ENCODE measurements around the gene VEZT.

VEZT gene

DNA sequence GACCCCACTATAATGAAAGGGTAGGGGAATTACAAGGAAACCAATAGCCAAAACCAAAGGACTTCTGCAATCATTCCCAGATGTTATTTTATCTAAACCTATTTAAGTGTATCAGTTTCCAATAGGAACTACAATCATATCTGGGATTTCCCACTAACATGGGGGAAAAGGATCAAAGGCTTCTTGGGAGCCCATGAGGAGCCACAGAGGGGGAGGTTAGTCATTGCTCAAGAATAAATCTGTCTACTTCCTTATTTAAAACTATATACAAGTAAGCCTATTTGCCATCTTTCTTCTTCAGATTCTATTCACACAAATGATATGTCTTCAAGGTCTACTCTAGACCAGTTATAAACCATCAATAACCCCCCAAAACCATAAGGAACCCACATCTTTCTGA, 33.5 kb upstream of the VEZT start:
- Histone ChIP-seq H3K9me2 (replicated peaks; ENCODE audit: control insufficient read depth, low read length) (no peaks in the 10 kb centered on the region), H3K4me1 (ENCODE audit: control insufficient read depth, low read length) (peaks cover 53% of the 10 kb centered on the region), H3K79me2 (ENCODE audit: control insufficient read depth, low read length) (peaks cover 96% of the 10 kb centered on the region)

GRCh38 chr12:95185072-95185471, 32.5 kb upstream of the VEZT start:
- no peak overlapping the region for H3K27ac ChIP-seq (ENCODE audit: low read depth, low read length)
- no peak for TF ChIP-seq EZH2phosphoT487 (IDR thresholded peaks at IDR 0.05; ENCODE audit: borderline replicate concordance, low read length)
- TF ChIP-seq CTCF (IDR thresholded peaks at IDR 0.05; ENCODE audit: low read depth, low read length, poor library complexity, severe bottlenecking) = no peak
- H3K27me3 ChIP-seq (ENCODE audit: control insufficient read depth, low read length) = no peaks in the 10 kb centered on the region
- no peaks in the 10 kb centered on the region for H3K9me2 ChIP-seq (replicated peaks; ENCODE audit: control insufficient read depth, low read length)
- H4K20me1 ChIP-seq (ENCODE audit: control insufficient read depth, insufficient read depth, low read depth, low read length) = peaks cover 2% of the 10 kb centered on the region; the same call in 1 of the 2 replicates
- peaks cover 4% of the 10 kb centered on the region for H3F3A ChIP-seq (ENCODE audit: control insufficient read depth, insufficient read depth)
- H3K9me3 ChIP-seq (ENCODE audit: control insufficient read depth, insufficient read depth, low read length) = no peaks in the 10 kb centered on the region
- H3K36me3 ChIP-seq (ENCODE audit: control insufficient read depth, low read length) = peaks cover 78% of the 10 kb centered on the region
- H3K4me3 ChIP-seq (ENCODE audit: low read length) = no peak overlapping the region
- no peak overlapping the region for H3K4me2 ChIP-seq (ENCODE audit: low read length)
- H3K4me1 ChIP-seq (ENCODE audit: control insufficient read depth, low read length) = peaks cover 61% of the 10 kb centered on the region
- peaks cover 96% of the 10 kb centered on the region for H3K79me2 ChIP-seq (ENCODE audit: control insufficient read depth, low read length)

More for the DNA sequence above, 33.5 kb upstream of the VEZT start:
- Histone ChIP-seq H4K20me1 (ENCODE audit: control insufficient read depth, insufficient read depth, low read depth, low read length) (peaks cover 2% of the 10 kb centered on the region; the same call in 1 of the 2 replicates), H3K36me3 (ENCODE audit: control insufficient read depth, low read length) (peaks cover 76% of the 10 kb centered on the region), H3K4me3 (ENCODE audit: low read length) (no peak overlapping the region), H3F3A (ENCODE audit: control insufficient read depth, insufficient read depth) (no peaks in the 10 kb centered on the region; the same call in 1 of the 2 replicates), H3K9me3 (ENCODE audit: control insufficient read depth, insufficient read depth, low read length) (no peaks in the 10 kb centered on the region), H3K27ac (ENCODE audit: low read depth, low read length) (no peak overlapping the region), H3K27me3 (ENCODE audit: control insufficient read depth, low read length) (no peaks in the 10 kb centered on the region), H3K4me2 (ENCODE audit: low read length) (no peak overlapping the region)
- TF ChIP-seq EZH2phosphoT487 (IDR thresholded peaks at IDR 0.05; ENCODE audit: borderline replicate concordance, low read length) = no peak
- TF ChIP-seq CTCF (IDR thresholded peaks at IDR 0.05; ENCODE audit: low read depth, low read length, poor library complexity, severe bottlenecking) = no peak

DNA sequence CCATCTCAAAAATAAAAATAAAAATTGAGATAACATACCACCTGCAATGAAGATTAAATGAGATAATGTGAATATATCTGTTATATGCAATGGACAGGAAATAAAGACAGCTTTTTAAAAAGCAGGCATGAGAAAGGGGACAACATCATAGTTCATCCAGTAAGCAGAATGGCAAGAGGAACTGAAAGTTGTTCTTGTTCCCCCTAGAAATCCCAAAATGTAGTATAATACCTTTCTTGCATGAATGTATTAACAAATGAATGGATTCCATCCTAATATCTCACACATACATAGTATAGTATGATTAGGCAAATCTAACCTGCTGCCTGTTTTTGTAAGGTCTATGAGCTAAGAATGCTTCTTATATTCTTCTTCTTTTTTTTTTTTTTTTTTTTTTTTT, 31.8 kb upstream of the VEZT start:
- H3K79me2 ChIP-seq (ENCODE audit: control insufficient read depth, low read length) = peaks cover 96% of the 10 kb centered on the region

More for the DNA sequence above, 31.8 kb upstream of the VEZT start:
- Histone ChIP-seq H3K4me2 (ENCODE audit: low read length) (no peak overlapping the region), H3K27me3 (ENCODE audit: control insufficient read depth, low read length) (no peaks in the 10 kb centered on the region), H3K36me3 (ENCODE audit: control insufficient read depth, low read length) (peaks cover 73% of the 10 kb centered on the region), H3K9me2 (replicated peaks; ENCODE audit: control insufficient read depth, low read length) (no peaks in the 10 kb centered on the region), H3K4me1 (ENCODE audit: control insufficient read depth, low read length) (peaks cover 62% of the 10 kb centered on the region), H3F3A (ENCODE audit: control insufficient read depth, insufficient read depth) (peaks cover 4% of the 10 kb centered on the region), H3K27ac (ENCODE audit: low read depth, low read length) (no peak overlapping the region), H3K4me3 (ENCODE audit: low read length) (no peak overlapping the region), H3K9me3 (ENCODE audit: control insufficient read depth, insufficient read depth, low read length) (no peaks in the 10 kb centered on the region), H4K20me1 (ENCODE audit: control insufficient read depth, insufficient read depth, low read depth, low read length) (peaks cover 2% of the 10 kb centered on the region; the same call in 1 of the 2 replicates)
- no peak for TF ChIP-seq CTCF (IDR thresholded peaks at IDR 0.05; ENCODE audit: low read depth, low read length, poor library complexity, severe bottlenecking)
- no peak for TF ChIP-seq EZH2phosphoT487 (IDR thresholded peaks at IDR 0.05; ENCODE audit: borderline replicate concordance, low read length)

Data from DOHH2 (cell line).